ENCODE results near the gene TRIM33.
"Not testable (repeated sequence)": the region's sequence is repeated elsewhere in the genome, so short reads cannot be mapped to it uniquely, and the experiment has no call there.

TRIM33 gene

DNA sequence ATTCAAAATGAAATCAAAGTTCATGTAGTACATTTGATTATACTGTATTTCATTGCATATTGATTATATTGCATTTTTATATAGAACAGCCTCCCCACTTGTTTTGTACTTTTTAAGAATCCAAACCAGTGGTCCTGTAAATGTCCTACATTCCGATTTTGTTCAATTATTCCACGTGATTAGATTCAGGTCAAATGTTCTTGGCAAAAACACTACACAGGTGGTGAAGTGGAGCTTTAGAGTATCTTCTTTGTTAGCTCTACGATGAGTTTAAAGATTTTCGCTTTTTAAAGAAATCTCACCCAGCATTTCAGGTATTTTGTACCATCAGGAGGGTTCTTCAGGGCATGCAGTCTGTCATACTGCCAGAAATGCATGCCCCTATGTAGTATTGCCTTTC lies 120.6 kb downstream of the TRIM33 start:
- DNase-seq, result no peak

GRCh38 chr1:114388432-114389003 lies 122.5 kb downstream of the TRIM33 start:
- no peak for DNase-seq

- not testable (repeated sequence) for DNase-seq
Measured at GRCh38 chr1:114387585-114387984, 123.4 kb downstream of the TRIM33 start.

DNA sequence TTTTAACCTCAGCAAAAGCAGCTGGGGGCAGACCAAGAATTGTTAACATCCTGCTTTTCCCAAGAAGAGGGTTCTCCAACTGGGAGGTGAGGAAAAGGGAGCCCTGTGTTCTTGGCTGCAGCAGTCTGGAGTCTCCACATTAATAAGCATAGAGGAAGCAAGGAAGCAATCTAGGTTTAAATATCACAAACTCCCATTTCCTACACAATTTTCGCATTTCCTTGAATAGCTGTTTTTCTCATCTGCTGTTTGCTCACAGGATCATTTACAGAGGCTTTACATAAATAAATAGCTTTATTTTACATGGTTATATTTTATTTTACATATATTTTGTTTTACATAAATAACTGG lies 124.0 kb downstream of the TRIM33 start:
- DNase-seq, result no peak

DNA sequence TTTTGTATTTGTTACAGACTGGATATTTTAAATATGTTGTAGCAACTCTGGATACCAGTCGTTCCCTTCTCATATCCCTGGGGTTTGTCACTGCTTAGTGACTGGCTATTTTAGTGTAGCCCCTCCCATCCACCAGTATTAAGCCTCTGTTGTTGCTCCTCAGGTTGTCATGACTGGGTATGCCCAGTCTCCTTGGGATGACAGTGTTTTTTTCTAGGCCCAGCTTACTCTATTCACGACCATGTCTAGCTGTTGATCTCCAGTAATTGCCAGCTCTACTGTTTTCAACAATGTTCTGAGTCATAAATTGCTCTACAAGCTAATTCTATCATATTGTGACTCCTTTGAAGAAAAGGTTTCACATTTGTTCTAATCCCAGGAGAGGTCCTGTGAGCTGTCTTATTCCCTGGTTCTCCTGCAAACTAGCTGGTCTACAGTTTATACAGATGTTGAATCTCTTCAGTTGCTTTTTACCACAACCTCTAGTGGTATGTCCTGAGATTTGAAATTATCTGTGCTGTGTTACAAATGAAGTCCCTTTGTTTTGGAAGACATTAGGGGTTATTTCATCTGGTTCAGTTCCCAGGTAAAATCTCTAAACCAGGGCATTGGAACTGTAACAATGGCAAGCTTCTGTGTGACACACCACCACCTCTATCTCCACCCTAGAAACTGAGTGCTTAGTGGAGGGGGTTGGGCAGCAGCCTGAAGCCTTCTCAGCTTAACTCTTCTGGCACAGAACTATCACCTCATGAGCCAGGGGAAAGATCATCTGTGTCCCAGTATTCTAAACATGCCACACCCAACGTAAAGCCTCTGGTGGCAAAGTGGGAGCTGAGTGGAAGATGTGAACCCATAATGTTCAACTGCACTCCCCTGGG lies 124.6 kb downstream of the TRIM33 start:
- no peak for DNase-seq

- no peak for DNase-seq
Measured at GRCh38 chr1:114384922-114385321, 126.1 kb downstream of the TRIM33 start.

GRCh38 chr1:114379987-114380386 lies 131.0 kb downstream of the TRIM33 start:
- no peak for DNase-seq

- no peak for DNase-seq
Measured at GRCh38 chr1:114379358-114379757, 131.6 kb downstream of the TRIM33 start.

DNA sequence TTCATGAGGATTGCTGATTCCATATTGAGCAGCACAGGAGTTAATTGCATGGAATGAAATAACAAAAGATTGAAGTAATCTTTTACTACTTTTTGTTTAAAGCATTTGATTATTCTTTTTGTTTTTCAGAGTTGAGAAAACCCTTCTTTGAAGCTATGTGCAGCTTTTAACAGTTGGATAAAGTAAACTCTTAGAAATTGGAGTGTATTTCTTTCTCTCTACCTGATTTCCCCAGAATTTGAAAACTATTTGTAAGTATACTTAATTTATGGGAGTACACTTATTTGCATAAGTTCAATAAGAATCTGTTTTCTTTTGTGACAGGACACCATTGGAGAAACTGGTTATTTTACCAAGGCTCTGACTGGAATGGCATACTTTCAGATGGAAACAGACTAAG lies 133.6 kb downstream of the TRIM33 start:
- DNase-seq, result no peak

GRCh38 chr1:114369930-114370329 lies 141.1 kb downstream of the TRIM33 start:
- DNase-seq, result no peak

- not testable (repeated sequence) for DNase-seq
Measured at GRCh38 chr1:114369266-114369919, 141.6 kb downstream of the TRIM33 start.

DNA sequence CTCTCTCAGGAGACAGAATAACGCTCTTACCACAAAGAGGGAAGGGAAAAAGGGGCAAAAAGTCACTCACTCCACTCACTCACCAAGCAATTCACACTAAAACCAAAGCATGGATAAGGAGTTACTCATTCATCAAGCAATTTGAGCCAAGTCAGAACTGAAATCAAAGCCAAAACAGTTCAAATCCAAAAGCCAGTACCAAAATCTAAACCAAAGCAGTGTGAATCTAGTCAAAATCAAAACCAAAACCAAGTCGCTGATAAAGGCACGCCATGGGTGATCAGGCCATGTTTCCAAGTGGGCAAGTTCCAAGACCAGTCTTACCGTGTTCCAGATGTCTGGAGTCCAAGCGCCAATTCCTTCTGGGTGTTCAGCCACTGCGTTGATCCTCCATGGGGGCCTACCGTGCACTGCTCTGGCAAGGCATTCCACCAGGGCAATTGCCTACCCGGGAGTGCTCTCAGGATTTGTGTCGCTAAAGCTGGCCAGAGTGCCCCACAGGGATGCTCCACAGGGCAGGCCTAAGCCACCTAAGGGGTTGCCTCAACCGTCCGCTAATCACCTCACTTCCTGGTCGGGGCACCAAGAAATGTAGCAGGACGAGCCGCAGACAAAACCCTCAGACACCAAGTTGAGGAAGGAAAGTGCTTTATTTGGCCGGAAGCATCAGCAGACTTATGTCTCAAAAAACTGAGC lies 142.3 kb downstream of the TRIM33 start:
- no peak for DNase-seq

GRCh38 chr1:114367810-114368209 lies 143.2 kb downstream of the TRIM33 start:
- no peak for DNase-seq

DNA sequence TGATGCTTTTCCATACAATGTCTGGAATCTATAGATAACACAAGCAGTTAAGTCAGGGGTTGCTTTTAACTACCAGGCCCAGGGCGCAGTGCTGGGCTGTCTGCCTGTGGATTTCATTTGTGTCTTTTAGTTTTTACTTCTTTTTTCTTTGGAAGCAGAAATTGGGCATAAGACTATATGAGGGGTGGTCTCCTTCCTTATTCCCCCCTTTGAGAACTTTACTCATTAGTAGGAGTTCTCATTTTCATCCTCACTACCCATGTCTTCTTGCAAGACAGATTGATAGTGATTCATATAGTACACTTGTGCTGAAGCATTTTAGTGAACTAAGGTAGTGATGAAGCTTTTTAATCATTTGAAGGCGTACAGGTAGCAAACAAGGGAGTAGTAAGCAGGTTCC lies 147.8 kb downstream of the TRIM33 start:
- not testable (repeated sequence) for DNase-seq

DNA sequence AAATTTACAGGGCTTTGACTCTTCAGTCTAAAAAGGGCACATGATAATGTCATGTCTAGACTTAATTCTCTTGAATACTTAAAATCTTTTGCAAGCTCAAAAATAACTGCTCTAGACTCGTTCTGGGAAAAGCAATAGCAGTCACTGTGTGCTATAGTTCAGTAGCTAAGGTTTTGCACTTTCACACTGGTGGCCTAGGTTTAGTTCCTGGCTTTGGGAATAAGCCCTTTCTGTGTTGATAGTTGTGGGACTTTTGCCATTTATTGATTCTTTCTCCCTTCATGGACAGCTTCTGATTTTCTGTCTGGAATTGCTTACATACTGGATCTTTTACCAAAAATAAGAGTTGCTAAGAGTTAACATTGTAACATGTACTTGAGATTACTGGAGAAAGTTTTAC lies 151.2 kb downstream of the TRIM33 start:
- no peak for DNase-seq

GRCh38 chr1:114355240-114355639 lies 155.8 kb downstream of the TRIM33 start:
- DNase-seq, result no peak

DNA sequence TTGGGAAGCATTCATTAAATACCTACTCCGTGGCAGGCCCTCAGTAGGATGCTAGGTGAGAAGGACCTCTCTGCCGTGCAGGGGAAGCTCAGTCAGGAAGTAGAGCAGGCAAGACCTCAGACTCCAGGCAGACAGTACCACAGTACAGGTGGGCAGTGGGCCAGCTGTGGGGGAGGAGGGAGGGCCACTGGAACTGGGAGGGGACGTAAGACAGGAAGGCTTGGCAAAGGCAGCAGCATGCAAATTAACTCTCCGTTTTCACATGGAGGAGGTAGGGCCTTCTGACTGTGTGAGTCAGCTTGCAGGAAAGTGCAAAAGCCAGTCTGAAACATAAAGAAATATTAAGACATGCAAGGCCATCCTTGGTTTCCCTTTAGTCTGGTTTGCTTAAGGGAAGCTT lies 157.7 kb downstream of the TRIM33 start:
- no peak for DNase-seq

- DNase-seq, result no peak
Measured at GRCh38 chr1:114352797-114353196, 158.2 kb downstream of the TRIM33 start.

DNA sequence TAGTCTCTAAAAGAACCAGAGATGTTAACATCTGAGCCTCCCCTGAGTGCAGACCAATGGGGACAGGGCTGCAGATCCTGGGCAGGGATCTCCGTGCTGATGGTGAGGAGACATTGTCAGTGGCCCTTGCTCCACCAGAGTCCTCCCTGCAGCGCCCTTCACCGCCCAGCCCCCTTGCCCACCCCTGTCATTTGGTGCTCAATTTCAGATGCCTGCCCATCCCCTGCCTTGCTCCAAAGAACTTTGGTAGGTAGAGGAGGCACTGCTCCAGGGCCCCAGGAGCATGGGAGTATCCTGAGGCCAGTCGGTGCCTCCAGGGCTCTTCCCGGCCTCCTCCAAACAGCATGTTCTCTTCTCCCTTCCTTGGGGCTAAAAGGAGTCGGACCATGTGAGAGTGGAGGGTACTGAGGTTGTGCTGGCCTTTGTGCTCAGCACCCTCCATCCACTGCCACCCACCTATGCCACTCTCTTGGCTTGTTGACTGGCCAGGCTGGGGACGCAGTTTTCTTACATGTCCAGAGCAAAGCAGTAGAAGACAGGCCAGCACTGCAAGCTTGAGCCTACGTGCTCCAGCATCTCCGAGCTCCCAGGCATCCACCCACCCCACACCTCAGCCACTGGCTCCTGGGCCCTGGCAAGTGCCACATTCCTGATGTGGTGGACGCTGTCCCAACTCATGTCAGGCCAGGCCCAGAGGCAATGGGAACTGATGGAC lies 160.1 kb downstream of the TRIM33 start:
- no peak for DNase-seq

- no peak for DNase-seq
Measured at GRCh38 chr1:114349891-114350605, 161.0 kb downstream of the TRIM33 start.

DNA sequence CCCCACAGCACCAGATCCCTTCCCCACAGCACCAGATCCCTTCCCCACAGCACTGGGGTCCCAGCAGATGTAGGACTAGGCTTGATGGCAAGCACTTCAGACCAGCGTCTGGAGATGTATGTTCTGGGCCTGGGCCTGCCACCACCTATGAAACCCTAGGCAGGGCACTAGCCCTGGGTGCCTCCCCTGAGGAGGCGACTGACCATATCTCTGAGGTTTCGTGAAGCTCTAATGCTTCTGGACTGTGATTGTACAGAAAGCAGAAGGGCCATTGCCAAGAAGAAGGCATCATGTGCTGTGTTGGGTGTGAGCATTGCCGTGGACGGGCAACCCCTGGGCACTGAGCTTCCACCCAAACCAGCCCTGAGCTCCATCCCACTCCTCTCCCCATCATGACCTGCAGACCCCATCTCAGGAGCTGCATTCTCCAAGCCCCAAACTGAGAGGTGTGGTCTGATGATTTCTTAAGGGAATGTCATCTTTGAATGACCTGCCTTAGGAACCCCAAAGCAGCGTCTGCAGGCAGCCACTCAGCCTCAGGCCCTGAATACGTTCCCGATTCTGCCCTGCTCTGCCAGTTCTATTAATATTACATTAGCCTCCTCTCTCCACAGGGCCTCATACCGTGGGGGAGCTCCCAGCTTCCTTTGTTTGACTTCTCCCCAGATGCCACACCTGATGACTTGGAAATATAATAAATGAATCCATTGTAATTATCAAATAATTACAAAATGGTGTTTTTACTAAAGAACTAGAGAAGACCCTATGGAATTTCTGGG lies 163.4 kb downstream of the TRIM33 start:
- no peak for DNase-seq
